Natural killer cell (primary cell): Measurements from ENCODE around the gene DEFB121. TPM values are rescaled to one million over a fixed set of nuclear protein-coding genes. Genes with fewer than 3 reads are reported as not detected.

Experiments used
- ATAC-seq, 3 donors: fragments of 150-1000 bp in 2 of 3; fragments of 200-7000 bp in 1 of 3; cut with Tn5 transposase; 1 replicate in 1 of 3; 2 replicates in 2 of 3; pipeline ENCODE4 v1.10.0; 2021; ENCODE audit warnings: mild to moderate bottlenecking in 2 of 3, moderate library complexity in 2 of 3
- DNase-seq, 2 donors: peaks; one replicate each; pipeline versions ENCODE4 v3.0.0 to v3.0.0-alpha.2; 2013 to 2021; ENCODE audit warnings: mixed read lengths in 1 of 2
- H3K27ac ChIP-seq: one replicate; pipeline ENCODE4 v1.5.1; 2013; ENCODE audit warnings: mild to moderate bottlenecking, low read length
- H3K27me3 ChIP-seq: one replicate; pipeline ENCODE4 v1.6.1; 2013; ENCODE audit warnings: low read length; ENCODE audit not compliant: control insufficient read depth, insufficient read depth
- H3K36me3 ChIP-seq: one replicate; pipeline ENCODE4 v1.6.1; 2013; ENCODE audit warnings: low read length; ENCODE audit not compliant: control insufficient read depth, insufficient read depth
- H3K4me1 ChIP-seq: one replicate; pipeline ENCODE4 v1.6.1; 2013; ENCODE audit warnings: low read length; ENCODE audit not compliant: control insufficient read depth, insufficient read depth
- H3K4me3 ChIP-seq: one replicate; pipeline ENCODE4 v1.5.1; 2013; ENCODE audit warnings: low read length
- H3K9me3 ChIP-seq: one replicate; pipeline ENCODE4 v1.6.1; 2013; ENCODE audit warnings: low read length; ENCODE audit not compliant: control insufficient read depth, insufficient read depth
- H3K27ac Mint-ChIP-seq, 2 donors: one replicate each; pipeline ENCODE4 v1.8.0; 2022; ENCODE audit warnings: mild to moderate bottlenecking in 2 of 2, mixed read lengths in 2 of 2, moderate library complexity in 1 of 2
- H3K27me3 Mint-ChIP-seq, 2 donors: one replicate each; pipeline ENCODE4 v1.8.0; 2022; ENCODE audit warnings: low read depth in 2 of 2, mixed read lengths in 2 of 2
- H3K36me3 Mint-ChIP-seq: one replicate; pipeline ENCODE4 v1.8.0; 2022; ENCODE audit warnings: mixed read lengths
- H3K4me1 Mint-ChIP-seq, 2 donors: one replicate each; pipeline ENCODE4 v1.8.0; 2022; ENCODE audit warnings: mixed read lengths in 2 of 2
- H3K4me3 Mint-ChIP-seq: one replicate; pipeline ENCODE4 v1.8.0; 2022; ENCODE audit warnings: mild to moderate bottlenecking, moderate library complexity, mixed read lengths
- H3K9me3 Mint-ChIP-seq, 2 donors: one replicate each; pipeline ENCODE4 v1.8.0; 2022; ENCODE audit warnings: mixed read lengths in 2 of 2
- WGBS: methylation state at CpG from one replicate; pipeline ENCODE4 v1.1.7; 2013; ENCODE audit warnings: missing lambda C conversion rate; ENCODE audit not compliant: insufficient coverage; 5-methylcytosine and 5-hydroxymethylcytosine counted together
- intact Hi-C: fragments of 100-400 bp; cut with micrococcal nuclease; formaldehyde crosslinking; loops from one replicate; pipeline ENCODE4 v1.14.2; 2022
- total RNA-seq, 4 donors: library from RNA; stranded (reverse); fragments of 120-200 nt in 1 of 4; gene quantifications; one replicate each; pipeline versions ENCODE4 v1.2.3 to v1.2.4, GENCODE V29; 2013 to 2022
- TF ChIP-seq, protein P1 (sequence below): fragments of 200-600 bp; IDR thresholded peaks from one replicate; pipeline ENCODE4 v1.8.0; 2022; ENCODE audit warnings: antibody characterized with exemption

The DEFB121 gene
- total RNA-seq, 3 donors from 2014 or later (not counting 1 experiment from before 2014, with no cell fraction given), result not detected

DNA sequence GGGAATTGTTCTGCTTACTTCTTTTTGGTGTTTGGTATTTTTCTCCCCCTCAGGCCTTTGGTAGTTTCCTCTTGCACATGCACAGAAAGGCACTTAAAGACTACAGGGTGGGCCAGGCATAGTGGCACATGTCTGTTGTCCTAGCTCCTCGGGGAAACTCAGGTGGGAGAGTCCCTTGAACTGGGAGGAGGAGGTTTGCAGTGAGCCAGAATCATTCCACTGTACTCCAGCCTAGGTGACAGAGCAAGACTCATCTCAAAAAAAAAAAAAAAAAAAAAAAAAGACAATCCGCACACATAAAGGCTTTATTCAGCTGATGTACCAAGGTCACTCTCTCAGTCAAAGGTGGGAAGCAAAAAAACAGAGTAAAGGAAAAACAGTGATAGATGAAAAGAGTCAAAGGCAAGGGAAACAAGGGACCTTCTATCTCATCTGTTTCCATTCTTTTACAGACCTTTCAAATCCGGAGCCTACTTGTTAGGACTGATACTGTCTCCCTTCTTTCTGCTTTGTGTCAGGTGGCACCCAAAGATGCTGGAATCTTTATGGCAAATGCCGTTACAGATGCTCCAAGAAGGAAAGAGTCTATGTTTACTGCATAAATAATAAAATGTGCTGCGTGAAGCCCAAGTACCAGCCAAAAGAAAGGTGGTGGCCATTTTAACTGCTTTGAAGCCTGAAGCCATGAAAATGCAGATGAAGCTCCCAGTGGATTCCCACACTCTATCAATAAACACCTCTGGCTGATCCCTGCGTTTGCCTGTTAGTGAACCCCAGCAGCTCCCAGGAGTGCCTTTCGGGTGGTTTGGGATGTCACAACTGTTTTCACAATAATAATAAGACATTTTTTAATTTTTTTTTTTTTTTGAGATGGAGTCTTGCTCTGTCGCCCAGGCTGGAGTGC is 43.7 kb upstream of the DEFB121 start:
- peaks cover 9 to 15% of the 10 kb centered on the region in 2 donors for H3K27me3 Mint-ChIP-seq

DNA sequence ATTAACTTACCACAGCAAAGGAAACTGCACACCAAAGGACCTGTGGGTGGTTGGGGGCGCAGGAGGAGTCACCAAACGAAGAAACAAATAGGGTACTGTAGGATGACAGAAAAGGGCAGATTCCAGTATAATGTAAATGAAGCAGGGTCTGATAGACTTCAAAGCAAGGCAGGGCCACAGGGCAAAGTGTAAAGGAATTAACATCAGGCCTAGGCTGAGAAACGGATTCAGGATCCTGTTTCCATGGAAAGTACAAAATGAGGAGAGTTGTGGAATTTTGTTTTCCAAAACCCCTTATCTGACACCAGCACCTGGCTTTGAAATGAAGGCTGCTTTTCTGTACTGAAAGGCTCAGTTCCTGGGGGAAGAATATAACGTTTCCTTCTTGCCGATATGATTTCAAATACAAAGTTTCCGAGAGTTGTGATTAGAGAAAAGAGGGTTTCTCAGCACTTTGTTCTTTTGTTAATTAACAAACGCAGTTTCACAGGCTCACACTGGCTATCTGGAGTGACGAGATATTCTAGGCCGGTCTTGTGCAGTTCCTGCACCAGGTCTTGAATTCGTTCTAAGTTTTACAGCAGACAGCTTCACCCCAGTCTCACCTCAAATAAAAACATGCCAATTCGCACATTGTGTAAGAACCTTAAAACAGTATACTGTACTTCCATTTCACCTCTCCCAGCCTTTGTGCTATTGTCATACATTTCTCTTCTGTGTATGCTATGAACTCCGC is 40.2 kb upstream of the DEFB121 start:
- Mint-ChIP-seq H3K9me3 (no peaks in the 10 kb centered on the region), H3K4me3 (no peak overlapping the region), H3K36me3 (no peaks in the 10 kb centered on the region), H3K27me3 (peaks cover 12 to 18% of the 10 kb centered on the region in 2 donors), H3K4me1 (no peaks in the 10 kb centered on the region), H3K27ac (no peak overlapping the region)
- H3K27ac ChIP-seq, result no peak overlapping the region
- no peak overlapping the region for H3K4me3 ChIP-seq
- no peak for ATAC-seq
- H3K36me3 ChIP-seq, result no peaks in the 10 kb centered on the region
- no peaks in the 10 kb centered on the region for H3K4me1 ChIP-seq
- 80% methylated on average over 12 of the region's 12 CpGs for WGBS
- no peaks in the 10 kb centered on the region for H3K27me3 ChIP-seq
- DNase-seq, result no peak
- no peaks in the 10 kb centered on the region for H3K9me3 ChIP-seq
- intact Hi-C loops, result no loop called here
- TF ChIP-seq, protein P1, sequence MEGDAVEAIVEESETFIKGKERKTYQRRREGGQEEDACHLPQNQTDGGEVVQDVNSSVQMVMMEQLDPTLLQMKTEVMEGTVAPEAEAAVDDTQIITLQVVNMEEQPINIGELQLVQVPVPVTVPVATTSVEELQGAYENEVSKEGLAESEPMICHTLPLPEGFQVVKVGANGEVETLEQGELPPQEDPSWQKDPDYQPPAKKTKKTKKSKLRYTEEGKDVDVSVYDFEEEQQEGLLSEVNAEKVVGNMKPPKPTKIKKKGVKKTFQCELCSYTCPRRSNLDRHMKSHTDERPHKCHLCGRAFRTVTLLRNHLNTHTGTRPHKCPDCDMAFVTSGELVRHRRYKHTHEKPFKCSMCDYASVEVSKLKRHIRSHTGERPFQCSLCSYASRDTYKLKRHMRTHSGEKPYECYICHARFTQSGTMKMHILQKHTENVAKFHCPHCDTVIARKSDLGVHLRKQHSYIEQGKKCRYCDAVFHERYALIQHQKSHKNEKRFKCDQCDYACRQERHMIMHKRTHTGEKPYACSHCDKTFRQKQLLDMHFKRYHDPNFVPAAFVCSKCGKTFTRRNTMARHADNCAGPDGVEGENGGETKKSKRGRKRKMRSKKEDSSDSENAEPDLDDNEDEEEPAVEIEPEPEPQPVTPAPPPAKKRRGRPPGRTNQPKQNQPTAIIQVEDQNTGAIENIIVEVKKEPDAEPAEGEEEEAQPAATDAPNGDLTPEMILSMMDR, result no peak

More for the DNA sequence above, 43.7 kb upstream of the DEFB121 start:
- Histone ChIP-seq H3K9me3 (no peaks in the 10 kb centered on the region), H3K27ac (no peak overlapping the region), H3K36me3 (no peaks in the 10 kb centered on the region), H3K27me3 (no peaks in the 10 kb centered on the region), H3K4me1 (no peaks in the 10 kb centered on the region), H3K4me3 (no peak overlapping the region)
- DNase-seq, result no peak
- Mint-ChIP-seq H3K36me3 (no peaks in the 10 kb centered on the region), H3K27ac (no peak overlapping the region), H3K9me3 (no peaks in the 10 kb centered on the region), H3K4me1 (no peaks in the 10 kb centered on the region), H3K4me3 (no peak overlapping the region)
- TF ChIP-seq, protein P1, result no peak
- no peak for ATAC-seq
- 70% methylated on average over 7 of the region's 8 CpGs for WGBS
- intact Hi-C loops, result no loop called here

DNA sequence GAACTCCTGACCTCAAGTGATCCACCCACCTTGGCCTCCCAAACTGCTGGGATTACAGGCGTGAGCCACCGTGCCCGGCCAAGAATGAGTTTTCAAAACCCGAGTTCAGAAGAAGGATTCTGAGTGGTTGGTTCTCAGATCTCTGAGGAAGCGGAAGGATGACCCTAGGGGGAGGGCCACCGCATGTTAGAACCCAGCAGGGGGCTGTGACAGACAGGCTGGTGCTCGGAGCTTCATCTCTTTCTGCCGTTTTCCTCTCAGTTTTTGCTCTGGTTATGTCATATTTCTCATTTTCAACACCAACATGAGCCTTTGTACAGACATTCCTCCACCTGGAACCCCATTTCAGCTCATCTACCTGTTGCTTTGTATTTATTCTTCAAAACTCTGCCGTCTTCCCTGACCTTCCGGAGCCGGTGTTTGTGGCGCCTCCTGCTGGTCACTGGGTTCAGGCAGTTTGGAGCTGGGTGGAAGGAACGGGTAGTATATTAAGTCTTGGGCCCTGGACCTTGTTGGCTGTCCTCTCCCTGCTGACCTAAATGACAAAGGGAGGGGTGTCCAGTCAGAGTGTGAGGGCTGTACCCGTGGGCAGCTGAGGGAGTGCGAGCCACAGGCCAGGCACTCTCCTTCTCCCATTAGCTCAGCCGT is 34.1 kb upstream of the DEFB121 start, which contains the start of gene DEFB123:
TSS of gene DEFB123 (plus strand) at position 621 of the 648 bp plus-strand sequence. CDS start 67 bp downstream, outside the sequence.
- no peak for ATAC-seq
- H3K36me3 Mint-ChIP-seq, result no peaks in the 10 kb centered on the region
- no peaks in the 10 kb centered on the region for H3K4me1 Mint-ChIP-seq
- WGBS, result 83% methylated on average over 16 of the region's 16 CpGs
- peaks cover 6 to 17% of the 10 kb centered on the region in 2 donors for H3K27me3 Mint-ChIP-seq
- no peak within 1 kb of the TSS for H3K4me3 Mint-ChIP-seq
- Histone ChIP-seq H3K9me3 (no peaks in the 10 kb centered on the region), H3K4me3 (no peak within 1 kb of the TSS), H3K27ac (no peak within 1 kb of the TSS), H3K27me3 (no peaks in the 10 kb centered on the region), H3K4me1 (no peaks in the 10 kb centered on the region), H3K36me3 (no peaks in the 10 kb centered on the region)
- no peak for DNase-seq
- TF ChIP-seq, protein P1, result no peak
- no peak within 1 kb of the TSS for H3K27ac Mint-ChIP-seq
- intact Hi-C loops, result no loop called here
- no peaks in the 10 kb centered on the region for H3K9me3 Mint-ChIP-seq
